Left lung (tissue), 10 donors: ENCODE results near the gene EGFR. TPM values are rescaled to one million over a fixed set of nuclear protein-coding genes. Genes with fewer than 3 reads are reported as not detected.
A peak's percentile ranks its signal among the peaks of the same experiment; 100 is the strongest.

ENCODE experiments used
- ATAC-seq: fragments of 200-7000 bp; cut with Tn5 transposase; one replicate; pipeline ENCODE4 v1.9.1; 2020; ENCODE audit warnings: moderate library complexity
- DNase-seq, 4 donors: peaks; one replicate each; pipeline ENCODE4 v3.0.0-alpha.2; 2013 to 2020
- H3K27ac ChIP-seq, 2 donors: fragments of 200-600 bp; sonication (generic) in 1 of 2; one replicate each; pipeline versions ENCODE4 v1.5.0 to v1.8.0; 2020 to 2021
- H3K27me3 ChIP-seq, 2 donors: fragments of 200-600 bp; sonication (generic) in 1 of 2; one replicate each; pipeline versions ENCODE4 v1.5.0 to v1.8.0; 2020 to 2021
- H3K36me3 ChIP-seq, 2 donors: fragments of 200-600 bp; sonication (generic) in 1 of 2; one replicate each; pipeline versions ENCODE4 v1.5.0 to v1.8.0; 2020 to 2021
- H3K4me1 ChIP-seq, 2 donors: fragments of 200-600 bp; one replicate each; pipeline ENCODE4 v1.8.0; 2021
- H3K4me3 ChIP-seq, 2 donors: fragments of 200-600 bp; sonication (generic) in 1 of 2; one replicate each; pipeline versions ENCODE4 v1.5.0 to v1.8.0; 2020 to 2021; ENCODE audit warnings: mild to moderate bottlenecking in 1 of 2
- H3K9me3 ChIP-seq, 2 donors: fragments of 200-600 bp; sonication (generic) in 1 of 2; one replicate each; pipeline versions ENCODE4 v1.5.0 to v1.8.0; 2020 to 2021
- CTCF ChIP-seq, 2 donors: fragments of 200-600 bp; sonication (generic) in 1 of 2; IDR thresholded peaks; one replicate each; pipeline versions ENCODE4 v1.5.0 to v1.8.0; 2021; ENCODE audit warnings: antibody characterized with exemption in 2 of 2
- intact Hi-C, 2 donors: fragments of 100-400 bp; cut with DNase I; formaldehyde crosslinking; loops; one replicate each; pipeline versions ENCODE4 v1.11.2 to v1.14.2; 2022
- polyA plus RNA-seq, 6 donors: library from polyadenylated mRNA; unstranded; fragments of 120-200 nt; gene quantifications; one replicate each; pipeline ENCODE4 v1.2.1, GENCODE V29; 2013; ENCODE audit not compliant: insufficient read length in 6 of 6
- total RNA-seq, 2 donors: library from RNA; stranded (reverse); fragmentation: NEBNext Ultra II Directional; extraction: Animal tissue kit (Norgen Biotek cat#: 25700); gene quantifications; one replicate each; pipeline ENCODE4 v1.2.1, GENCODE V29; 2021
- donor health status: DM: no; HTN: yes; CAD: no.
- donor health status: DM: no; HTN: no; CAD: no.

EGFR gene
- total and polyA plus RNA-seq, 8 donors: 48.7 to 79.3 (median 54.1) TPM

- ATAC-seq: peak; percentile 71
- Histone ChIP-seq H3K36me3 (no peaks in the 10 kb centered on the region), H3K4me3 (no peak overlapping the region), H3K9me3 (no peaks in the 10 kb centered on the region), H3K27ac (peak overlapping the region in 1 of 2 donors; percentile 37), H3K27me3 (no peaks in the 10 kb centered on the region), H3K4me1 (peaks cover 26% of the 10 kb centered on the region in 2 donors)
- no peak for TF ChIP-seq CTCF (IDR thresholded peaks at IDR 0.05)
- intact Hi-C loops: no loop called here
- DNase-seq: no peak
Measured at GRCh38 chr7:55113760-55114540, 95.1 kb downstream of the EGFR start.

- ATAC-seq (no peak), DNase-seq (no peak)
- Histone ChIP-seq H3K9me3 (no peaks in the 10 kb centered on the region), H3K27me3 (no peaks in the 10 kb centered on the region), H3K36me3 (no peaks in the 10 kb centered on the region), H3K4me1 (peaks cover 9 to 10% of the 10 kb centered on the region in 2 donors), H3K27ac (no peak overlapping the region), H3K4me3 (no peak overlapping the region)
- intact Hi-C loops: no loop called here
- TF ChIP-seq CTCF (IDR thresholded peaks at IDR 0.05): no peak
Measured at GRCh38 chr7:55117286-55117685, 98.5 kb downstream of the EGFR start.

- no peak for ATAC-seq
- Histone ChIP-seq H3K4me1 (peaks cover 9 to 10% of the 10 kb centered on the region in 2 donors), H3K9me3 (no peaks in the 10 kb centered on the region), H3K4me3 (no peak overlapping the region), H3K27me3 (no peaks in the 10 kb centered on the region), H3K36me3 (no peaks in the 10 kb centered on the region), H3K27ac (no peak overlapping the region)
- intact Hi-C loops: no loop called here
- no peak for TF ChIP-seq CTCF (IDR thresholded peaks at IDR 0.05)
- DNase-seq: no peak
Measured at GRCh38 chr7:55118426-55118825, 99.6 kb downstream of the EGFR start.

- H3K27ac ChIP-seq: peak overlapping the region in 1 of 2 donors; percentile 42
Measured at GRCh38 chr7:55119571-55119970, 100.8 kb downstream of the EGFR start.

More at GRCh38 chr7:55119571-55119970, 100.8 kb downstream of the EGFR start:
- ATAC-seq: no peak
- no peak overlapping the region for H3K4me3 ChIP-seq
- no peak for DNase-seq
- H3K9me3 ChIP-seq: no peaks in the 10 kb centered on the region
- intact Hi-C loops: no loop called here
- H3K4me1 ChIP-seq: peaks cover 9 to 10% of the 10 kb centered on the region in 2 donors
- no peaks in the 10 kb centered on the region for H3K36me3 ChIP-seq
- no peaks in the 10 kb centered on the region for H3K27me3 ChIP-seq
- TF ChIP-seq CTCF (IDR thresholded peaks at IDR 0.05): no peak
